ENCODE results near the gene BIN1. TPM values are rescaled to one million over a fixed set of nuclear protein-coding genes. Genes with fewer than 3 reads are reported as not detected.

BIN1 gene
- total and polyA plus RNA-seq, 2 donors (not counting 1 experiment from before 2014, with no cell fraction given): 90.6 to 92.3 TPM

DNA sequence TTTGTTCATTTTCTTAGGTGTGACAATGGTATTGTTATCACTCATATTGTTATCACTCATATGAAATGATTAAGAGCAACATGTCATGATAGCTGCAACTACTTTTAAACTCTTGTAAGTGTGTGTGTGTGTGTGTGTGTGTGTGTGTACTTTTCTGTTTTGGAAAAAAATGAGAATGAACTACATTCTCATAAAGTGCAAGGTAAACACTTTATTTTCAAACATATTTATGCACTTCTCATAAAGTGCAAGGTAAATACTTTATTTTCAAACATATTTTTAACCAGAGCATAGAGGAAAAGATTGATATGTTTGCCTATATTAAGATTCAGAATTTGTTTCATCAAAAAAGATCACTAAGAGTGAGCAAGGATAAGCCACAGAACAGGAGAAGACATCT is 108.5 kb downstream of the BIN1 start:
- Mint-ChIP-seq H3K27me3 (peaks cover 8% of the 10 kb centered on the region), H3K9me3 (ENCODE audit: insufficient read depth) (no peaks in the 10 kb centered on the region), H3K4me1 (no peaks in the 10 kb centered on the region), H3K27ac (no peak overlapping the region), H3K4me3 (no peak overlapping the region)
- Histone ChIP-seq H3K4me2 (replicated peaks; ENCODE audit: low read depth, low read length, poor library complexity, severe bottlenecking) (no peak overlapping the region), H3K79me2 (ENCODE audit: control insufficient read depth, insufficient read depth, low read length) (no peaks in the 10 kb centered on the region), H3K9ac (ENCODE audit: low read length) (no peak overlapping the region), H3K27ac (ENCODE audit: low read length in 2 of 2) (no peak overlapping the region), H3K4me3 (ENCODE audit: control extremely low read depth in 1 of 5, extremely low read depth in 1 of 5, insufficient read depth in 1 of 5, low read depth in 2 of 5, low read length in 4 of 5) (no peak overlapping the region), H3K9me3 (ENCODE audit: control extremely low read depth in 1 of 3, control insufficient read depth in 2 of 3, insufficient read depth in 1 of 3, low read length in 2 of 3) (no peaks in the 10 kb centered on the region), H3K27me3 (replicated peaks in 1 of 4; ENCODE audit: control extremely low read depth in 1 of 4, control insufficient read depth in 3 of 4, insufficient read depth in 4 of 4, low read length in 3 of 4) (peaks cover 0 to 3% (median 0%) of the 10 kb centered on the region in 4 experiments), H3K4me1 (ENCODE audit: control insufficient read depth in 2 of 2, insufficient read depth in 2 of 2, low read length in 2 of 2) (no peaks in the 10 kb centered on the region), H4K20me1 (ENCODE audit: control insufficient read depth, insufficient read depth, low read length, poor library complexity, severe bottlenecking) (no peaks in the 10 kb centered on the region), H3K36me3 (replicated peaks in 1 of 2; ENCODE audit: control extremely low read depth in 1 of 2, control insufficient read depth in 1 of 2, extremely low read depth in 1 of 2, insufficient read depth in 2 of 2, low read length in 1 of 2) (no peaks in the 10 kb centered on the region), H2AFZ (ENCODE audit: insufficient read depth, low read depth, low read length, poor library complexity, severe bottlenecking) (no peak overlapping the region)
- no peak for TF ChIP-seq EZH2 (IDR thresholded peaks at IDR 0.05; ENCODE audit: borderline replicate concordance, insufficient read depth, low read depth, low read length, poor library complexity, severe bottlenecking)
- TF ChIP-seq, protein P1, sequence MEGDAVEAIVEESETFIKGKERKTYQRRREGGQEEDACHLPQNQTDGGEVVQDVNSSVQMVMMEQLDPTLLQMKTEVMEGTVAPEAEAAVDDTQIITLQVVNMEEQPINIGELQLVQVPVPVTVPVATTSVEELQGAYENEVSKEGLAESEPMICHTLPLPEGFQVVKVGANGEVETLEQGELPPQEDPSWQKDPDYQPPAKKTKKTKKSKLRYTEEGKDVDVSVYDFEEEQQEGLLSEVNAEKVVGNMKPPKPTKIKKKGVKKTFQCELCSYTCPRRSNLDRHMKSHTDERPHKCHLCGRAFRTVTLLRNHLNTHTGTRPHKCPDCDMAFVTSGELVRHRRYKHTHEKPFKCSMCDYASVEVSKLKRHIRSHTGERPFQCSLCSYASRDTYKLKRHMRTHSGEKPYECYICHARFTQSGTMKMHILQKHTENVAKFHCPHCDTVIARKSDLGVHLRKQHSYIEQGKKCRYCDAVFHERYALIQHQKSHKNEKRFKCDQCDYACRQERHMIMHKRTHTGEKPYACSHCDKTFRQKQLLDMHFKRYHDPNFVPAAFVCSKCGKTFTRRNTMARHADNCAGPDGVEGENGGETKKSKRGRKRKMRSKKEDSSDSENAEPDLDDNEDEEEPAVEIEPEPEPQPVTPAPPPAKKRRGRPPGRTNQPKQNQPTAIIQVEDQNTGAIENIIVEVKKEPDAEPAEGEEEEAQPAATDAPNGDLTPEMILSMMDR (IDR thresholded peaks at IDR 0.05): no peak
- CTCF ChIA-PET: no interaction called here
- intact Hi-C loops (cut with micrococcal nuclease): no loop called here
- POLR2A ChIA-PET: no interaction called here
- DNase-seq: no peak
- no peak for ATAC-seq (ENCODE audit: low read depth)

Small RNAs within 50 kb of the gene (small RNA-seq; reads per million reads assigned to genes)
- gene RNU7-182P (ENCODE audit: insufficient read length, low read depth, low replicate concordance): not detected

Other genes starting within 250 kb of the BIN1 start
- not detected in 2 replicates for gene TEX51, start 208.3 kb downstream of the BIN1 start, total RNA-seq
- gene TEX51, start 208.3 kb downstream of the BIN1 start, polyA plus RNA-seq: not detected in 2 replicates
- gene CYP27C1, start 113.1 kb upstream of the BIN1 start, total RNA-seq: not detected in 2 replicates
- gene CYP27C1, start 113.1 kb upstream of the BIN1 start, polyA plus RNA-seq: not detected in 2 replicates
- gene ERCC3, start 187.0 kb upstream of the BIN1 start, total RNA-seq: 74.8 and 79.3 TPM in 2 replicates
- gene ERCC3, start 187.0 kb upstream of the BIN1 start, polyA plus RNA-seq: 74.4 and 81.6 TPM in 2 replicates